HL-60 (cell line): ENCODE data around the gene MFSD6.

ENCODE experiments used
- POLR2AphosphoS5 ChIP-seq: IDR thresholded peaks from 2 replicates; pipeline ENCODE4 v1.6.1; 2012; ENCODE audit warnings: low read depth
- TF ChIP-seq, protein P1 (sequence below): IDR thresholded peaks from one replicate; pipeline ENCODE4 v1.5.1; 2011; ENCODE audit warnings: low read length, control low read depth, inconsistent platforms; ENCODE audit not compliant: insufficient read depth
- TF ChIP-seq, protein P2 (sequence below): IDR thresholded peaks from 2 replicates; pipeline ENCODE4 v1.6.1; 2012; ENCODE audit warnings: low read depth; ENCODE audit not compliant: insufficient replicate concordance

DNA sequence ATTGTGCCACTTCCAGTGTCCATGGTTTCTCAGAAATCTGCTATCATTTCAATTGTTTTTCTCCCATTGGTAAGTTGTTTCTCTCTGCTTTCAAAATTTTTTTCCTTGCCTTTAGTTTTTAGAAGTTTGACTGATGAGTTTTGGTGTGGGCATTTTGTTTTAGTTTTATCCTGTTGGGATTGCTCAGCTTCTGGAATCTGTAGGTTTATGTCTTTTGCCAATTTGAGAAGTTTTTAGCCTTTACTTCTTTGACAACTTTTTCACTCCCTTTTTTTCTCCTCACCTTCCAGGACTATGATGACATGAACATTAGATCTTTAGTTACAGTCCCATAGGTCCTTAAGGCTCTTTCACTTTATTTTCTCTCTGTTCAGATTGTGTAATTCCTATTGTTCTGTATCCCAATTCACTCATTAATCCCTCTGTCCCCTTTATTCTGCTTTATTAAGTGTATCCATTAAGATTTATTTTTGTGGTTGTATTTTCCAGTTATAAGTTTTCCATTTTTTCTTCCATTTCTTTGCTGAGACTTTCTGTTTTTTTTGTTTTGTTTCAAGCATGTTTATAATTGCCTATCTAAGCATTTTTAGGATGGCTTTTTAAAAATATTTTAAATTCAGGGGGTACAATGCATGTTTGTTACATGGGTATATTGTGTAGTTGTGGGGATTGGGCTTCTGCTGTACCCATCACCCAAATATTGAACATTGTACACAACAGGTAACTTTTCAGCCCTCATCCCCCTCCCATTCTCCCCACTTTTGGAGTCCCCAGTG is 17.9 kb downstream of the MFSD6 start:
- TF ChIP-seq, protein P1, sequence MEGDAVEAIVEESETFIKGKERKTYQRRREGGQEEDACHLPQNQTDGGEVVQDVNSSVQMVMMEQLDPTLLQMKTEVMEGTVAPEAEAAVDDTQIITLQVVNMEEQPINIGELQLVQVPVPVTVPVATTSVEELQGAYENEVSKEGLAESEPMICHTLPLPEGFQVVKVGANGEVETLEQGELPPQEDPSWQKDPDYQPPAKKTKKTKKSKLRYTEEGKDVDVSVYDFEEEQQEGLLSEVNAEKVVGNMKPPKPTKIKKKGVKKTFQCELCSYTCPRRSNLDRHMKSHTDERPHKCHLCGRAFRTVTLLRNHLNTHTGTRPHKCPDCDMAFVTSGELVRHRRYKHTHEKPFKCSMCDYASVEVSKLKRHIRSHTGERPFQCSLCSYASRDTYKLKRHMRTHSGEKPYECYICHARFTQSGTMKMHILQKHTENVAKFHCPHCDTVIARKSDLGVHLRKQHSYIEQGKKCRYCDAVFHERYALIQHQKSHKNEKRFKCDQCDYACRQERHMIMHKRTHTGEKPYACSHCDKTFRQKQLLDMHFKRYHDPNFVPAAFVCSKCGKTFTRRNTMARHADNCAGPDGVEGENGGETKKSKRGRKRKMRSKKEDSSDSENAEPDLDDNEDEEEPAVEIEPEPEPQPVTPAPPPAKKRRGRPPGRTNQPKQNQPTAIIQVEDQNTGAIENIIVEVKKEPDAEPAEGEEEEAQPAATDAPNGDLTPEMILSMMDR = no peak
- TF ChIP-seq, protein P2, sequence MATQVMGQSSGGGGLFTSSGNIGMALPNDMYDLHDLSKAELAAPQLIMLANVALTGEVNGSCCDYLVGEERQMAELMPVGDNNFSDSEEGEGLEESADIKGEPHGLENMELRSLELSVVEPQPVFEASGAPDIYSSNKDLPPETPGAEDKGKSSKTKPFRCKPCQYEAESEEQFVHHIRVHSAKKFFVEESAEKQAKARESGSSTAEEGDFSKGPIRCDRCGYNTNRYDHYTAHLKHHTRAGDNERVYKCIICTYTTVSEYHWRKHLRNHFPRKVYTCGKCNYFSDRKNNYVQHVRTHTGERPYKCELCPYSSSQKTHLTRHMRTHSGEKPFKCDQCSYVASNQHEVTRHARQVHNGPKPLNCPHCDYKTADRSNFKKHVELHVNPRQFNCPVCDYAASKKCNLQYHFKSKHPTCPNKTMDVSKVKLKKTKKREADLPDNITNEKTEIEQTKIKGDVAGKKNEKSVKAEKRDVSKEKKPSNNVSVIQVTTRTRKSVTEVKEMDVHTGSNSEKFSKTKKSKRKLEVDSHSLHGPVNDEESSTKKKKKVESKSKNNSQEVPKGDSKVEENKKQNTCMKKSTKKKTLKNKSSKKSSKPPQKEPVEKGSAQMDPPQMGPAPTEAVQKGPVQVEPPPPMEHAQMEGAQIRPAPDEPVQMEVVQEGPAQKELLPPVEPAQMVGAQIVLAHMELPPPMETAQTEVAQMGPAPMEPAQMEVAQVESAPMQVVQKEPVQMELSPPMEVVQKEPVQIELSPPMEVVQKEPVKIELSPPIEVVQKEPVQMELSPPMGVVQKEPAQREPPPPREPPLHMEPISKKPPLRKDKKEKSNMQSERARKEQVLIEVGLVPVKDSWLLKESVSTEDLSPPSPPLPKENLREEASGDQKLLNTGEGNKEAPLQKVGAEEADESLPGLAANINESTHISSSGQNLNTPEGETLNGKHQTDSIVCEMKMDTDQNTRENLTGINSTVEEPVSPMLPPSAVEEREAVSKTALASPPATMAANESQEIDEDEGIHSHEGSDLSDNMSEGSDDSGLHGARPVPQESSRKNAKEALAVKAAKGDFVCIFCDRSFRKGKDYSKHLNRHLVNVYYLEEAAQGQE = no peak
- no peak for TF ChIP-seq POLR2AphosphoS5
